GM12864 (cell line): Measurements from ENCODE around the gene UQCRC2.
"Not testable (repeated sequence)": the region's sequence is repeated elsewhere in the genome, so short reads cannot be mapped to it uniquely, and the experiment has no call there.

Experiments
- DNase-seq: peaks from one replicate; pipeline ENCODE4 v3.0.0-alpha.2; 2011; ENCODE audit warnings: low read depth
- H3K4me3 ChIP-seq: 2 replicates; pipeline ENCODE4 v1.5.1; 2011; ENCODE audit warnings: mild to moderate bottlenecking, low read depth, low read length, control low read depth
- TF ChIP-seq, protein P1 (sequence below): IDR thresholded peaks from 2 replicates; pipeline ENCODE4 v1.5.1; 2011; ENCODE audit warnings: low read depth, mild to moderate bottlenecking, moderate library complexity, low read length, control low read depth, inconsistent platforms; ENCODE audit errors: missing control alignments

Gene UQCRC2

GRCh38 chr16:21952793-21953540 is at the start of gene UQCRC2:
TSS of gene UQCRC2 (plus strand) at chr16:21953361. CDS start at chr16:21953424, 63 bp downstream.
- DNase-seq: peak; percentile 86
- TF ChIP-seq, protein P1, sequence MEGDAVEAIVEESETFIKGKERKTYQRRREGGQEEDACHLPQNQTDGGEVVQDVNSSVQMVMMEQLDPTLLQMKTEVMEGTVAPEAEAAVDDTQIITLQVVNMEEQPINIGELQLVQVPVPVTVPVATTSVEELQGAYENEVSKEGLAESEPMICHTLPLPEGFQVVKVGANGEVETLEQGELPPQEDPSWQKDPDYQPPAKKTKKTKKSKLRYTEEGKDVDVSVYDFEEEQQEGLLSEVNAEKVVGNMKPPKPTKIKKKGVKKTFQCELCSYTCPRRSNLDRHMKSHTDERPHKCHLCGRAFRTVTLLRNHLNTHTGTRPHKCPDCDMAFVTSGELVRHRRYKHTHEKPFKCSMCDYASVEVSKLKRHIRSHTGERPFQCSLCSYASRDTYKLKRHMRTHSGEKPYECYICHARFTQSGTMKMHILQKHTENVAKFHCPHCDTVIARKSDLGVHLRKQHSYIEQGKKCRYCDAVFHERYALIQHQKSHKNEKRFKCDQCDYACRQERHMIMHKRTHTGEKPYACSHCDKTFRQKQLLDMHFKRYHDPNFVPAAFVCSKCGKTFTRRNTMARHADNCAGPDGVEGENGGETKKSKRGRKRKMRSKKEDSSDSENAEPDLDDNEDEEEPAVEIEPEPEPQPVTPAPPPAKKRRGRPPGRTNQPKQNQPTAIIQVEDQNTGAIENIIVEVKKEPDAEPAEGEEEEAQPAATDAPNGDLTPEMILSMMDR: no peak
- H3K4me3 ChIP-seq: peak within 1 kb of the TSS; percentile 66

GRCh38 chr16:21932650-21933049 is 20.5 kb upstream of the UQCRC2 start:
- not testable (repeated sequence) for H3K4me3 ChIP-seq, DNase-seq

DNA sequence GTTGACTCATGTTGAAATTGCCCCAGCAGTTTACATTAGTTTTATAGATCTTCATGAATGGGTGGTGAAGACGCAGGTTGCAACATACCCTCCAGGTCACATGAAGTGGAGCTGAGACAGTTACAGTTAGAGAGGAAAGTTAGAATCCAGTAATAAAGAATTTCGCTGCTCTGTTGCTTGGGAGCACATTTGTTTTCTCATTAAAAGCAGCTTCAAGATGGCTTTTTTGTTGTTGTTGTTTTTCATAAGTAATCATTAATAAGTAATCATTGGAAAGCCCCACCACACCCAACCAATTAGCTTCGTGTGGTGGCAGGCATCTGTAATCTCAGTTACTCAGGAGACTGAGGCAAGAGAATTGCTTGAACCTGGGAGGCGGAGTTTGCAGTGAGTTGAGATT is 19.8 kb upstream of the UQCRC2 start:
- not testable (repeated sequence) for DNase-seq

GRCh38 chr16:21933790-21934189 is 19.4 kb upstream of the UQCRC2 start:
- H3K4me3 ChIP-seq, DNase-seq: not testable (repeated sequence)

More for the DNA sequence above, 19.8 kb upstream of the UQCRC2 start:
- not testable (repeated sequence) for H3K4me3 ChIP-seq

GRCh38 chr16:21936216-21936615 is 16.9 kb upstream of the UQCRC2 start:
- not testable (repeated sequence) for DNase-seq, H3K4me3 ChIP-seq

GRCh38 chr16:21937336-21937829 is 15.8 kb upstream of the UQCRC2 start:
- TF ChIP-seq, protein P1: no peak
- no peak for DNase-seq

DNA sequence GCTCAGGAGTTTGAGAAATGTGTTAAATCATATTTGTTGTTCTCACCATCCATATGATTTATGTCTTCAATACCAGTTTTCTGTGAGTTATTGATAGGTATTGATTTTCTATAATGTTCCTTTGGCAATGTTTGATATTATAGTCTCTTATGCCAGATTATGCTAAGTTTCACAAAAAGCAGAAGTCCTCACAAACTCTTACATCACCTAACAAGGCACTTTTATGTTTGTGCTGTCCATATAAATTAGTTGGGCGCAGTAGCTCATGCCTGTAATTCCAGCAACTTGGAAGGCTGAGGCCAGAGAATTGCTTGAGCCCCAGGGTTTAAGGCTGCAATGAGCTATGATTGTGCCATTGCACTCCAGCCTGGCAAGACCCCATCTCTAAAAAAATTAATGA is 12.6 kb upstream of the UQCRC2 start:
- no peak for DNase-seq
- TF ChIP-seq, protein P1: no peak

More at GRCh38 chr16:21937336-21937829, 15.8 kb upstream of the UQCRC2 start:
- no peak overlapping the region for H3K4me3 ChIP-seq

GRCh38 chr16:21943571-21943970 is 9.6 kb upstream of the UQCRC2 start:
- H3K4me3 ChIP-seq: no peak overlapping the region
- DNase-seq: no peak
- TF ChIP-seq, protein P1: no peak

More for the DNA sequence above, 12.6 kb upstream of the UQCRC2 start:
- H3K4me3 ChIP-seq: no peak overlapping the region

DNA sequence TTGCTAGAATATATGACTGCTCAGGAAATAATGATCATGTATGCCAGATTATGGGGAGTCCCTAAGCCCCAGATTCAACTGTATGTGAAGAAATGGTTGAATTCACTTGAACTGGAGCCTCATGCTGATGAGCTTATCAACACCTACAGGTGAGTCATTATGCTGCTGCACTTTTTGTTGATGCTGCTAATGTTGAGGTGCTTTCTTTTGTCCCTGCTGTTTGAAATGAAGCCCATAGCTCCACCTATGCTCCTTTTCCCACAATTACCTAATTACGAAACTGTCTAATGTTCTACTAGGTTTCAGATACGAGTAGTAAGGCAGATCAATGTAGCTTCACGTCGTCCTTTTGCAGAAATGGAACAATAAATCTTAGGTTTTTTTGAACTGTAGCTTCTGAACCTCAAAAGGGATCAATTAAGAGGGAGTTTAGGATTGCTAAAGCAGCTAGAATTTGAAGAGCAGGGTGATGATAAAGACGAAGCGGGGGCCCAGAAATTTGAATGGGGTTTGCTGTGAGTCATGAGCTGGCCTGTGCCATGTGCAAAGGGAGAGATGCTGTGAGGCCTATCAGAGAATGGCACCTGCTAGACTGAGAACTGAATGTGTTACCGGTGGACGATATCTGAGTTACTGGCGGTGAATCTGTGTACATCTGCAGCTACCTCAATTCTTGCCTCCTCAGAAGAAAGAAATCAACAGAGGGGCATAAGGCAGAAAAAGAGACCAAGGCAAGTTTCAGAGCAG is 6.1 kb upstream of the UQCRC2 start:
- no peak overlapping the region for H3K4me3 ChIP-seq
- TF ChIP-seq, protein P1: no peak
- no peak for DNase-seq
